HEK293 (cell line): Measurements from ENCODE around the gene NFKB1.

Experiments used
- CTCF ChIP-seq: fragments of 450-650 bp; formaldehyde crosslinking; IDR thresholded peaks from 2 replicates; pipeline ENCODE4 v1.5.1; 2016; ENCODE audit warnings: missing biosample characterization, missing genetic modification characterization
- GLIS2 ChIP-seq: fragments of 450-650 bp; formaldehyde crosslinking; IDR thresholded peaks from 2 replicates; pipeline ENCODE4 v1.5.1; 2016; ENCODE audit warnings: missing biosample characterization, missing genetic modification characterization
- HOXA7 ChIP-seq: sonication (generic); formaldehyde crosslinking; IDR thresholded peaks from 2 replicates; pipeline ENCODE4 v1.8.1; 2022; ENCODE audit warnings: missing genetic modification reagents, borderline replicate concordance
- REST ChIP-seq: fragments of 450-650 bp; formaldehyde crosslinking; IDR thresholded peaks from 2 replicates; pipeline ENCODE4 v1.5.1; 2016; ENCODE audit warnings: missing biosample characterization, missing genetic modification characterization
- ZBTB1 ChIP-seq: fragments of 450-650 bp; formaldehyde crosslinking; IDR thresholded peaks from 2 replicates; pipeline ENCODE4 v1.5.1; 2016; ENCODE audit warnings: missing biosample characterization, missing genetic modification characterization
- ZNF335 ChIP-seq: fragments of 450-650 bp; formaldehyde crosslinking; conservative IDR thresholded peaks from 2 replicates; pipeline ENCODE4 v1.5.1; 2016; ENCODE audit warnings: missing biosample characterization, missing genetic modification characterization
- ZNF510 ChIP-seq: fragments of 450-650 bp; formaldehyde crosslinking; IDR thresholded peaks from 2 replicates; pipeline ENCODE4 v1.5.1; 2018; ENCODE audit warnings: mild to moderate bottlenecking, missing genetic modification characterization, missing biosample characterization; ENCODE audit not compliant: insufficient replicate concordance
- ZNF521 ChIP-seq: fragments of 450-650 bp; formaldehyde crosslinking; IDR thresholded peaks from 2 replicates; pipeline ENCODE4 v1.5.1; 2017; ENCODE audit warnings: missing biosample characterization, mild to moderate bottlenecking, missing genetic modification characterization
- ZNF548 ChIP-seq: fragments of 450-650 bp; formaldehyde crosslinking; IDR thresholded peaks from 2 replicates; pipeline ENCODE4 v1.5.1; 2016; ENCODE audit warnings: missing biosample characterization, missing genetic modification characterization
- ZNF596 ChIP-seq: fragments of 450-650 bp; IDR thresholded peaks from 2 replicates; pipeline ENCODE4 v1.5.0; 2018; ENCODE audit warnings: missing biosample characterization, mild to moderate bottlenecking, missing genetic modification characterization, moderate library complexity
- ZNF747 ChIP-seq: fragments of 450-650 bp; formaldehyde crosslinking; IDR thresholded peaks from 2 replicates; pipeline ENCODE4 v1.5.1; 2016; ENCODE audit warnings: missing biosample characterization, missing genetic modification characterization
- ZNF792 ChIP-seq: fragments of 450-650 bp; formaldehyde crosslinking; IDR thresholded peaks from 2 replicates; pipeline ENCODE4 v1.5.1; 2016; ENCODE audit warnings: missing biosample characterization, missing genetic modification characterization

GRCh38 chr4:102494603-102495002, 6.6 kb upstream of the NFKB1 start:
- TF ChIP-seq ZNF596 (tag by site-specific recombination) = no peak
- TF ChIP-seq ZNF510 (tag by site-specific recombination) = no peak
- no peak for TF ChIP-seq CTCF (tag by site-specific recombination)
- TF ChIP-seq ZNF521 (tag by site-specific recombination) = no peak
- no peak for TF ChIP-seq ZNF747 (tag by site-specific recombination)
- TF ChIP-seq REST (tag by site-specific recombination) = no peak
- TF ChIP-seq ZNF335 = no peak
- no peak for TF ChIP-seq ZBTB1
- TF ChIP-seq HOXA7 (CRISPR knock-in tag) = no peak
- TF ChIP-seq ZNF548 = no peak
- TF ChIP-seq GLIS2 (tag by site-specific recombination) = no peak
- TF ChIP-seq ZNF792 (tag by site-specific recombination) = no peak
